ENCODE data around the gene DUOXA1.
"Not testable (repeated sequence)": the region's sequence is repeated elsewhere in the genome, so short reads cannot be mapped to it uniquely, and the experiment has no call there.

DUOXA1 gene

GRCh38 chr15:45116482-45117307 is 13.0 kb downstream of the DUOXA1 start:
- no peak overlapping the region for H3K4me3 ChIP-seq (ENCODE audit: low read depth, low read length)
- DNase-seq (ENCODE audit: low read depth), result no peak

- no peak for DNase-seq (ENCODE audit: low read depth)
- no peak overlapping the region for H3K4me3 ChIP-seq (ENCODE audit: low read depth, low read length)
Measured at GRCh38 chr15:45116006-45116481, 13.6 kb downstream of the DUOXA1 start.

DNA sequence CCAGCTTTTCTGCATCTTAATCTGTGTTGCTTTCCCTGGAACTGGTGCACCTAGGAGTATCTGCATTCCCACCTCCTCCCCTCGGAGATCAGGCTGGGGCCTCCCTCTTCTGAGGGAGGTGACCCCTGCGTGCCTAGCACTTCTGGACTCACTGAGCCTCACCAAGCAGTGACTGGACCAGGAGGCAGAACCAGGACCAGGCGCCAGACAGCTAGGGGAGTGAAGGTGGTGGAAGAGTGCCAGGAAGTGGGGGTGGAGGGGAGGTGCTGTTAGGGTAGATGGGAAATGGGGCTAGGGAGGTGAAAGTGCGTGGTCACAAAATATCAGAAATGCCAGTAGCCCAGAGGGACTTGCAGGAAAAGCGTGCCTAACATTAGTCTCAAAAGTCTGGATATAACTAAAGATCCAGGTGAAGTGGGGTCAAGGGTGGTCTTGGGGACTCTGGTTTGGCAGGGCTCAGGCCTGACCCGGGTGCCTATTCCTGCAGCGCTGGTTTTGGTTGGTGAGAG is 14.3 kb downstream of the DUOXA1 start:
- no peak for DNase-seq (ENCODE audit: low read depth)
- no peak overlapping the region for H3K4me3 ChIP-seq (ENCODE audit: low read depth, low read length)

GRCh38 chr15:45114751-45115085 is 15.0 kb downstream of the DUOXA1 start:
- DNase-seq (ENCODE audit: low read depth), result no peak
- H3K4me3 ChIP-seq (ENCODE audit: low read depth, low read length), result no peak overlapping the region

GRCh38 chr15:45114076-45114750 is 15.5 kb downstream of the DUOXA1 start, which contains the start of the genes DUOX2 and DUOXA2:
Gene DUOX2, minus strand, starts transcription at chr15:45114172. Its CDS starts 761 bp downstream, at chr15:45113411.
Gene DUOXA2, plus strand, starts transcription at chr15:45114326. Its CDS starts 280 bp downstream, at chr15:45114606.
- DNase-seq (ENCODE audit: low read depth), result no peak
- no peak within 1 kb of the TSS for H3K4me3 ChIP-seq (ENCODE audit: low read depth, low read length)

- no peak overlapping the region for H3K4me3 ChIP-seq (ENCODE audit: low read depth, low read length)
- DNase-seq (ENCODE audit: low read depth), result no peak
Measured at GRCh38 chr15:45113380-45113990, 16.2 kb downstream of the DUOXA1 start.

GRCh38 chr15:45112591-45113379 is 16.9 kb downstream of the DUOXA1 start:
- H3K4me3 ChIP-seq (ENCODE audit: low read depth, low read length), result no peak overlapping the region
- no peak for DNase-seq (ENCODE audit: low read depth)

- no peak for DNase-seq (ENCODE audit: low read depth)
- no peak overlapping the region for H3K4me3 ChIP-seq (ENCODE audit: low read depth, low read length)
Measured at GRCh38 chr15:45112143-45112590, 17.5 kb downstream of the DUOXA1 start.

- DNase-seq (ENCODE audit: low read depth), result no peak
- no peak overlapping the region for H3K4me3 ChIP-seq (ENCODE audit: low read depth, low read length)
Measured at GRCh38 chr15:45111390-45112142, 18.1 kb downstream of the DUOXA1 start.

DNA sequence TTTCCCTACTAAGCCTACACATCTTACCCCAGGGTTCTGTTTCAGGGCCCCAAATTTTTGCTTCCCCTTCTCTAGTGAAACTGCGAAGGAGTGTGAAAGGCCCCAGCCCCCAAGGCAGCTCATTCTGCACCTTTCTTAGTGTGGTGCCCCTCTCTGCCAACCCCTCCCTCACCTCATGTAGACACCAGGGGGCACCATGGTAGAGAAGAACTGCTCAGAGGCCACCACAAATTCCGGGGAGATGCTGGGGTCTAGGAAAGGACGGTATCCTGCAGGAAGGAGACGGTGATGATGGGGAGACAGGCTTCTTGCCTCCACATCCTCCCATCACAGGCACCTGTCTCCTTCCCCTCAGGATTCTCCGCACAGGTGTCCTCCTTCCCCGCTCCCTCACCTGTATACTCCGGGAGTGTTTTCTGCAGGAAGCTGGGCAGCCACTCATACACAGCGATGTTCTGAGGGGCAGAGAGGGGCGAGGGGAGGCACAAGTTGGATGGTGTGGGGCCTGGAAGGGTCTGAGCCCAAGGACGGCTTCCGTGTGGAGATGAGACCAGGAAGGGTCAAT is 19.3 kb downstream of the DUOXA1 start:
- H3K4me3 ChIP-seq (ENCODE audit: low read depth, low read length), result no peak overlapping the region
- DNase-seq (ENCODE audit: low read depth), result no peak

DNA sequence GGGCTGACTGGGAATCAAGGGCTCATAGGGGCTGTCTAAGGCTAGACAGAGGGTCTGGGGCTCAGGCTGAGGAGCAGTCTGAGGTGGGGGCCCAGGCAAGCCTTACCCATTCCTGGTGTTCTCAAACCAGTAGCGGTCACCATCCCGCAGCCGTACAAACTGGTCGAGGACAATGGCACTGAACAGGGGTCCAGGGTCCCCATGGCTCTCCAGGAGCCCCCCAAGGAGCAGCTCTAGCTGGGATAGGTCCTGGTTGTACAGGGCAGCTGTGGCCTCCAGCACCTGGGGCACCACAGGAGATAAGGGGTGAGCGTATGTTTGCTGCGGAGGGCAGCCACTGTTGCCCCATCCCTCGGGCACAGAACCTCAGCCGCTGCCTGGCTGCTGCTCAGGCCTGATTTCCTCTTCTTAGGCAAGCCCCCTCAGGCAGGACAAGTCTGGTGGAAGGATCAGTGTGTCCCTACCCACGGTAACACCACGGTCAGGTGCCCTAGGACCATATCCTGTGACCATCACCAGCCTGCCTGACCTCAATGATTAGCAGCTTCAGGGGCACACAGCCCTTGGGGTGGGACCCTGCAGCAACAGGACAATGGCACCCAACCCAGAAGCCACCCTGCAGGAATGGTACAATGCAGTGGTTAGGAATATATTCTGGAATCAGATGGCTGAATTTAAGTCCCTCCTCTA is 21.6 kb downstream of the DUOXA1 start:
- no peak overlapping the region for H3K4me3 ChIP-seq (ENCODE audit: low read depth, low read length)
- no peak for DNase-seq (ENCODE audit: low read depth)

- no peak overlapping the region for H3K4me3 ChIP-seq (ENCODE audit: low read depth, low read length)
- no peak for DNase-seq (ENCODE audit: low read depth)
Measured at GRCh38 chr15:45106002-45106790, 23.5 kb downstream of the DUOXA1 start.

- H3K4me3 ChIP-seq (ENCODE audit: low read depth, low read length), result no peak overlapping the region
- DNase-seq (ENCODE audit: low read depth), result no peak
Measured at GRCh38 chr15:45105586-45105985, 24.1 kb downstream of the DUOXA1 start.

GRCh38 chr15:45104170-45104569 is 25.5 kb downstream of the DUOXA1 start:
- not testable (repeated sequence) for DNase-seq (ENCODE audit: low read depth)

DNA sequence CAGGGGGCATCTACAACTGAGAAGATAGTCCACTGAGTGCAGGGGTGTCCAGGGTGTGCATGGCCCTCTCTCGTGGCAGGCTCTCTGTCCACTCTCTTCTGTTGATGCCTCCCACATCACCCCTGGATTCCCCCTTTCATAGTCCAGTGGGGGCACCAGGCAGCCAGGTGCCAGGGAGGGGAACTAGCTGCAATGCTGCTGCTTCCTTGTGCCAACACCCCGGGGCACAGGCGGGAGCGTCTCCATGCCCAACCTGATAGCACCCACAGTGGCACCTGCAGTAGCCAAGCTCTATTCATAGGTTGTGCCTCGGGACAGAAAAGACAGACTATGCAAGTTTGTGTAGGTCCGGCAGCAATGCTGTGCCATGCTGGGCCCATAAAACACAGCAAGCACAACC is 27.5 kb downstream of the DUOXA1 start:
- no peak overlapping the region for H3K4me3 ChIP-seq (ENCODE audit: low read depth, low read length)

More at GRCh38 chr15:45104170-45104569, 25.5 kb downstream of the DUOXA1 start:
- H3K4me3 ChIP-seq (ENCODE audit: low read depth, low read length), result not testable (repeated sequence)

DNA sequence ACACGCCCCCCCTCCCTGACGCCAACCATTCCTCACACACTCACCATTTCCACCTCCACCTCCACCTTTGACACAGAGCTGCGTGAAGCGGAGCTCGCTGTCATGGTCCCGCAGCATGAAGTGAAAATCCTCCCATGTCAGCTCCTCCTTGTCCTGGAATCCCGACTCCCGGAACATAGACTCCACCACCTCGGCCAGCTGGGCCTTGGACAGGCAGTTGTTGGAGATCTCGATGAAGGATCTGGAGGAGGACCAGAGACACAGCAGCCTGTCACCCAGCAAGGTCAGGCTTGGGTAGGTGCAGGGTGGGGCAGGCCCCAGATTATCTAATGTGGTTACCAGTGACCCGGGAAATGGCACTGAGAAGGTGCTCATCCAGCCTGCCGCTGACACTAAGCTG is 27.9 kb downstream of the DUOXA1 start:
- no peak for DNase-seq (ENCODE audit: low read depth)
- H3K4me3 ChIP-seq (ENCODE audit: low read depth, low read length), result no peak overlapping the region

More for the DNA sequence above, 27.5 kb downstream of the DUOXA1 start:
- DNase-seq (ENCODE audit: low read depth), result no peak
